SK-N-SH treated with all-trans-retinoic acid at 6 μM for 48 hours (cell line): ENCODE data around the gene WWC2.

ENCODE experiments used
- BACH2 ChIP-seq: fragments of 250-450 bp; sonication (Bioruptor Pico); IDR thresholded peaks from 2 replicates; pipeline ENCODE4 v1.9.0; 2021; ENCODE audit warnings: mild to moderate bottlenecking, borderline replicate concordance
- CSDC2 ChIP-seq: fragments of 250-450 bp; sonication (Bioruptor Pico); IDR thresholded peaks from 2 replicates; pipeline ENCODE4 v1.5.0; 2020; ENCODE audit warnings: mild to moderate bottlenecking, moderate library complexity
- OSR1 ChIP-seq: fragments of 250-450 bp; sonication (Bioruptor Pico); IDR thresholded peaks from 2 replicates; pipeline ENCODE4 v1.8.0; 2022; ENCODE audit warnings: moderate library complexity, mild to moderate bottlenecking, inconsistent platforms
- PPARA ChIP-seq: fragments of 250-450 bp; sonication (Bioruptor Pico); IDR thresholded peaks from 2 replicates; pipeline ENCODE4 v1.5.0; 2020; ENCODE audit warnings: mild to moderate bottlenecking, borderline replicate concordance
- RARB ChIP-seq: fragments of 250-450 bp; sonication (Bioruptor Pico); IDR thresholded peaks from 2 replicates; pipeline ENCODE4 v1.8.0; 2021; ENCODE audit warnings: mild to moderate bottlenecking, moderate library complexity
- SNAI2 ChIP-seq: fragments of 250-450 bp; sonication (Bioruptor Pico); IDR thresholded peaks from 2 replicates; pipeline ENCODE4 v1.5.0; 2020; ENCODE audit warnings: mild to moderate bottlenecking, moderate library complexity
- TOX ChIP-seq: fragments of 250-450 bp; sonication (Bioruptor Pico); IDR thresholded peaks from 2 replicates; pipeline ENCODE4 v1.8.0; 2021; ENCODE audit warnings: mild to moderate bottlenecking, moderate library complexity, borderline replicate concordance
- ZFP3 ChIP-seq: fragments of 250-450 bp; sonication (Bioruptor Pico); IDR thresholded peaks from 2 replicates; pipeline ENCODE4 v1.5.0; 2020; ENCODE audit warnings: mild to moderate bottlenecking, moderate library complexity
- ZFP30 ChIP-seq: fragments of 450-650 bp; formaldehyde crosslinking; IDR thresholded peaks from 2 replicates; pipeline ENCODE4 v1.5.0; 2022; ENCODE audit warnings: mild to moderate bottlenecking, moderate library complexity
- ZNF565 ChIP-seq: fragments of 450-650 bp; formaldehyde crosslinking; conservative IDR thresholded peaks from 2 replicates; pipeline ENCODE4 v1.5.0; 2020; ENCODE audit warnings: low read depth, mild to moderate bottlenecking, moderate library complexity
- ZNF8 ChIP-seq: fragments of 450-650 bp; formaldehyde crosslinking; IDR thresholded peaks from 2 replicates; pipeline ENCODE4 v1.5.0; 2020; ENCODE audit warnings: mild to moderate bottlenecking, moderate library complexity
- TF ChIP-seq, protein P1 (sequence below): fragments of 250-450 bp; sonication (Bioruptor Pico); IDR thresholded peaks from 2 replicates; pipeline ENCODE4 v1.8.0; 2020; ENCODE audit warnings: mild to moderate bottlenecking, moderate library complexity, borderline replicate concordance
- TF ChIP-seq, protein P2 (sequence below): fragments of 250-450 bp; sonication (Bioruptor Pico); IDR thresholded peaks from 2 replicates; pipeline ENCODE4 v1.5.1; 2021; ENCODE audit warnings: mild to moderate bottlenecking, moderate library complexity
- TF ChIP-seq, protein P3 (sequence below): fragments of 250-450 bp; sonication (Bioruptor Pico); IDR thresholded peaks from 2 replicates; pipeline ENCODE4 v1.8.0; 2021; ENCODE audit warnings: low read depth, mild to moderate bottlenecking, moderate library complexity, borderline replicate concordance

DNA sequence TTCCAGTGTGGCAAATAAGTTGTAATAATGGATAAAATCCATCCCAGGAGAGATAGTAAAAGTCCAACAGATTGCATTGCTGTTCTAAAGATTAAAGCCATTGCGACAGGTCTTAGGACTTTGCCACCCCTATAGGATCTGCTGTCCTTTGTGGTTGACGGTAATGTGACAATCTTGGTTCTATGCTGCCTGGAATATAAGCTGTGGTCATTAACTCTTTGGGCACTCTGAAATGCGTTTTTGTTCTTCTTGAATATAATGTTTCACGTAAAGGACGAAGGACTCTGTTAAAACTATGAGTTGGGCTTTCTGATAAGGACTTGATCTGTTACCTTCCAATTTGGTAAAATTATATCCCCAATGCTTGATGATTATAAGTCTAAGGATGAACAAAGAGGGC is 223.3 kb downstream of the WWC2 start, which contains the start of gene CLDN24:
- TF ChIP-seq TOX (CRISPR knock-in tag) (no peak), PPARA (no peak), RARB (CRISPR knock-in tag) (no peak), BACH2 (CRISPR knock-in tag) (no peak), ZNF8 (no peak), SNAI2 (CRISPR knock-in tag) (no peak), ZFP3 (CRISPR knock-in tag) (no peak), OSR1 (CRISPR knock-in tag) (no peak), CSDC2 (CRISPR knock-in tag) (no peak), ZFP30 (no peak), ZNF565 (CRISPR knock-in tag) (no peak)
- TF ChIP-seq, protein P1, sequence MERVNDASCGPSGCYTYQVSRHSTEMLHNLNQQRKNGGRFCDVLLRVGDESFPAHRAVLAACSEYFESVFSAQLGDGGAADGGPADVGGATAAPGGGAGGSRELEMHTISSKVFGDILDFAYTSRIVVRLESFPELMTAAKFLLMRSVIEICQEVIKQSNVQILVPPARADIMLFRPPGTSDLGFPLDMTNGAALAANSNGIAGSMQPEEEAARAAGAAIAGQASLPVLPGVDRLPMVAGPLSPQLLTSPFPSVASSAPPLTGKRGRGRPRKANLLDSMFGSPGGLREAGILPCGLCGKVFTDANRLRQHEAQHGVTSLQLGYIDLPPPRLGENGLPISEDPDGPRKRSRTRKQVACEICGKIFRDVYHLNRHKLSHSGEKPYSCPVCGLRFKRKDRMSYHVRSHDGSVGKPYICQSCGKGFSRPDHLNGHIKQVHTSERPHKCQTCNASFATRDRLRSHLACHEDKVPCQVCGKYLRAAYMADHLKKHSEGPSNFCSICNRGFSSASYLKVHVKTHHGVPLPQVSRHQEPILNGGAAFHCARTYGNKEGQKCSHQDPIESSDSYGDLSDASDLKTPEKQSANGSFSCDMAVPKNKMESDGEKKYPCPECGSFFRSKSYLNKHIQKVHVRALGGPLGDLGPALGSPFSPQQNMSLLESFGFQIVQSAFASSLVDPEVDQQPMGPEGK (CRISPR knock-in tag) = no peak
- TF ChIP-seq, protein P2, sequence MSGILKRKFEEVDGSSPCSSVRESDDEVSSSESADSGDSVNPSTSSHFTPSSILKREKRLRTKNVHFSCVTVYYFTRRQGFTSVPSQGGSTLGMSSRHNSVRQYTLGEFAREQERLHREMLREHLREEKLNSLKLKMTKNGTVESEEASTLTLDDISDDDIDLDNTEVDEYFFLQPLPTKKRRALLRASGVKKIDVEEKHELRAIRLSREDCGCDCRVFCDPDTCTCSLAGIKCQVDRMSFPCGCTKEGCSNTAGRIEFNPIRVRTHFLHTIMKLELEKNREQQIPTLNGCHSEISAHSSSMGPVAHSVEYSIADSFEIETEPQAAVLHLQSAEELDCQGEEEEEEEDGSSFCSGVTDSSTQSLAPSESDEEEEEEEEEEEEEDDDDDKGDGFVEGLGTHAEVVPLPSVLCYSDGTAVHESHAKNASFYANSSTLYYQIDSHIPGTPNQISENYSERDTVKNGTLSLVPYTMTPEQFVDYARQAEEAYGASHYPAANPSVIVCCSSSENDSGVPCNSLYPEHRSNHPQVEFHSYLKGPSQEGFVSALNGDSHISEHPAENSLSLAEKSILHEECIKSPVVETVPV = no peak
- TF ChIP-seq, protein P3, sequence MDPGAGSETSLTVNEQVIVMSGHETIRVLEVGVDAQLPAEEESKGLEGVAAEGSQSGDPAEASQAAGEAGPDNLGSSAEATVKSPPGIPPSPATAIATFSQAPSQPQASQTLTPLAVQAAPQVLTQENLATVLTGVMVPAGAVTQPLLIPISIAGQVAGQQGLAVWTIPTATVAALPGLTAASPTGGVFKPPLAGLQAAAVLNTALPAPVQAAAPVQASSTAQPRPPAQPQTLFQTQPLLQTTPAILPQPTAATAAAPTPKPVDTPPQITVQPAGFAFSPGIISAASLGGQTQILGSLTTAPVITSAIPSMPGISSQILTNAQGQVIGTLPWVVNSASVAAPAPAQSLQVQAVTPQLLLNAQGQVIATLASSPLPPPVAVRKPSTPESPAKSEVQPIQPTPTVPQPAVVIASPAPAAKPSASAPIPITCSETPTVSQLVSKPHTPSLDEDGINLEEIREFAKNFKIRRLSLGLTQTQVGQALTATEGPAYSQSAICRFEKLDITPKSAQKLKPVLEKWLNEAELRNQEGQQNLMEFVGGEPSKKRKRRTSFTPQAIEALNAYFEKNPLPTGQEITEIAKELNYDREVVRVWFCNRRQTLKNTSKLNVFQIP (CRISPR knock-in tag) = no peak
